ENCODE data around the gene SLC16A9. TPM values are rescaled to one million over a fixed set of nuclear protein-coding genes. Genes with fewer than 3 reads are reported as not detected.
"Not testable (repeated sequence)": the region's sequence is repeated elsewhere in the genome, so short reads cannot be mapped to it uniquely, and the experiment has no call there.

Gene SLC16A9
- total and polyA plus RNA-seq, 7 donors = 0.36 to 8.4 (median 3.0) TPM; not detected in 1

- TF ChIP-seq CTCF (IDR thresholded peaks at IDR 0.05) (no peak), POLR2A (IDR thresholded peaks at IDR 0.05) (no peak), EP300 (IDR thresholded peaks at IDR 0.05) (no peak), POLR2AphosphoS5 (IDR thresholded peaks at IDR 0.05) (no peak)
- Histone ChIP-seq H3K36me3 (no peaks in the 10 kb centered on the region), H3K4me3 (no peak overlapping the region), H3K27ac (no peak overlapping the region), H3K9me3 (no peaks in the 10 kb centered on the region), H3K4me1 (no peaks in the 10 kb centered on the region), H3K27me3 (no peaks in the 10 kb centered on the region)
- DNase-seq = no peak
- WGBS, 2 donors = 68 to 80% methylated on average over 1 of the region's 1 CpG
- intact Hi-C loops (cut with DNase I) = no loop called here
Observed at GRCh38 chr10:59670269-59670668, 39.4 kb downstream of the SLC16A9 start.

GRCh38 chr10:59668096-59668495 is 41.6 kb downstream of the SLC16A9 start:
- no peak overlapping the region for H3K27ac ChIP-seq
- no peaks in the 10 kb centered on the region for H3K36me3 ChIP-seq
- intact Hi-C loops (cut with DNase I) = no loop called here
- no peak for DNase-seq
- H3K9me3 ChIP-seq = no peaks in the 10 kb centered on the region
- H3K4me3 ChIP-seq = no peak overlapping the region
- no peaks in the 10 kb centered on the region for H3K27me3 ChIP-seq
- WGBS, 2 donors = 65 to 71% methylated on average over 4 of the region's 4 CpGs
- H3K4me1 ChIP-seq = no peaks in the 10 kb centered on the region
- TF ChIP-seq POLR2AphosphoS5 (IDR thresholded peaks at IDR 0.05) (no peak), POLR2A (IDR thresholded peaks at IDR 0.05) (no peak), EP300 (IDR thresholded peaks at IDR 0.05) (no peak), CTCF (IDR thresholded peaks at IDR 0.05) (no peak)

GRCh38 chr10:59666310-59666709 is 43.3 kb downstream of the SLC16A9 start:
- H3K4me3 ChIP-seq = no peak overlapping the region
- H3K36me3 ChIP-seq = no peaks in the 10 kb centered on the region
- no peak overlapping the region for H3K27ac ChIP-seq
- intact Hi-C loops (cut with DNase I) = no loop called here
- DNase-seq = no peak
- no peak for TF ChIP-seq POLR2AphosphoS5 (IDR thresholded peaks at IDR 0.05)
- no peak for TF ChIP-seq CTCF (IDR thresholded peaks at IDR 0.05)
- no peak for TF ChIP-seq EP300 (IDR thresholded peaks at IDR 0.05)
- TF ChIP-seq POLR2A (IDR thresholded peaks at IDR 0.05) = no peak
- H3K9me3 ChIP-seq = no peaks in the 10 kb centered on the region
- H3K27me3 ChIP-seq = no peaks in the 10 kb centered on the region
- H3K4me1 ChIP-seq = no peaks in the 10 kb centered on the region

GRCh38 chr10:59663213-59663612 is 46.4 kb downstream of the SLC16A9 start:
- H3K27ac ChIP-seq; H3K4me1 ChIP-seq; H3K27me3 ChIP-seq; H3K4me3 ChIP-seq; H3K9me3 ChIP-seq; DNase-seq; intact Hi-C loops (cut with DNase I); H3K36me3 ChIP-seq: not testable (repeated sequence)
- WGBS, 2 donors = 97% methylated on average over 7 of the region's 7 CpGs

- TF ChIP-seq CTCF (IDR thresholded peaks at IDR 0.05) (no peak), POLR2AphosphoS5 (IDR thresholded peaks at IDR 0.05) (no peak), POLR2A (IDR thresholded peaks at IDR 0.05) (no peak), EP300 (IDR thresholded peaks at IDR 0.05) (no peak)
- Histone ChIP-seq H3K27me3 (no peaks in the 10 kb centered on the region), H3K9me3 (no peaks in the 10 kb centered on the region), H3K4me3 (no peak overlapping the region), H3K36me3 (no peaks in the 10 kb centered on the region), H3K27ac (no peak overlapping the region), H3K4me1 (no peaks in the 10 kb centered on the region)
- WGBS, 2 donors = 61 to 86% methylated on average over 1 of the region's 1 CpG
- intact Hi-C loops (cut with DNase I) = no loop called here
- DNase-seq = no peak
Observed at GRCh38 chr10:59657724-59658123, 51.9 kb downstream of the SLC16A9 start.
